ENCODE measurements around the gene PLCB4.

Gene PLCB4

DNA sequence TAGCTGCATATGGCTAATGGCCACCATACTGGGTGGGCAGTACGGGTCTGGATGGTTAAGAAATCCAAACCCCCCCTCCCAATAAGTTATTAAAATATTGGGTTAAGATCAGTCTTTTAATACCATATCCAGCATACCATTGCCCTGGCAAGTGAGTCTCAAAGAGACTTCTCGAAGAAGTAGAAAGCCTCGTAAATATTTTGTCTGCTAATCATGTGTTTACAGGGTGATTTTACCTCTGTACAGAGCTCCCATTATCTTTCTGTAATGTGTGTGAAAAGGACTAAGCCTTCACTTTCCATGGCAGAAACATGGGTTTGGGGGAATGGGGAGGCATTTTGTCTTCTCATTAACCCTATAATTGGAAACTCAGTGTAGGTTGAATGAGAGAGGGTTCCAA, 270.8 kb downstream of the PLCB4 start:
- H3K36me3 ChIP-seq (ENCODE audit: low read length), result no peaks in the 10 kb centered on the region
- no peak overlapping the region for H3K4me2 ChIP-seq (ENCODE audit: low read depth, low read length, poor library complexity, severe bottlenecking)
- H2AFZ ChIP-seq (ENCODE audit: low read depth, low read length, severe bottlenecking), result no peak overlapping the region
- no peaks in the 10 kb centered on the region for H3K9me3 ChIP-seq (ENCODE audit: insufficient read depth, low read length)
- TF ChIP-seq EZH2phosphoT487 (conservative IDR thresholded peaks at IDR 0.05; ENCODE audit: low read length) (no peak), CTCF (IDR thresholded peaks at IDR 0.05; ENCODE audit: insufficient read depth, low read length, poor library complexity, severe bottlenecking) (no peak)
- H3K27ac ChIP-seq (ENCODE audit: low read depth, low read length), result no peak overlapping the region
- H3K9ac ChIP-seq (ENCODE audit: low read length), result no peak overlapping the region
- H3K27me3 ChIP-seq (ENCODE audit: low read length), result no peaks in the 10 kb centered on the region
- no peaks in the 10 kb centered on the region for H3K79me2 ChIP-seq (ENCODE audit: insufficient read depth, low read length)
- no peaks in the 10 kb centered on the region for H3K9me2 ChIP-seq (replicated peaks; ENCODE audit: insufficient read depth, low read length)
- H3K4me3 ChIP-seq (ENCODE audit: insufficient read depth, low read length, poor library complexity, severe bottlenecking), result no peak overlapping the region
- no peaks in the 10 kb centered on the region for H4K20me1 ChIP-seq (ENCODE audit: low read depth, low read length)
- H3F3A ChIP-seq (ENCODE audit: insufficient read depth), result no peaks in the 10 kb centered on the region

DNA sequence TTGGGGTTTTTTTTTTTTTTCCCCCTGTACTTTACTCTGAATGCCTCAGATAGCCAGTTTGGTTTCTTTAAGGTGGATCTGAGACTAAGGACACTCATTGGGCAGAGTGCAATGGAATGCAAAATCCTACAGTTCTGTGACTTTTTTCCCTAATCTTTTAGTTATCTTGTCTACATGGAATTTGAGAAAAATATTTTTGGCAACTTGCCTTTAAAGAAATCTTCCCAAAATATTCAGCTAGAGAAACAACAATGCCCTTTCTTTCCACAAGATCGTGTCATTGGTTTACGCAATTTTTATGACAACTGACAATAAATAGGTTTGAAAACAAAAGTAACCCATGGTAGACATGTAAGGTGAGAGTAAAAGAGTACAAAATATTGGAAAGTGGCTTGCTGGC, 273.8 kb downstream of the PLCB4 start:
- Histone ChIP-seq H3K4me3 (ENCODE audit: insufficient read depth, low read length, poor library complexity, severe bottlenecking) (no peak overlapping the region), H3K9me2 (replicated peaks; ENCODE audit: insufficient read depth, low read length) (no peaks in the 10 kb centered on the region), H3K79me2 (ENCODE audit: insufficient read depth, low read length) (no peaks in the 10 kb centered on the region), H3K9ac (ENCODE audit: low read length) (no peak overlapping the region), H2AFZ (ENCODE audit: low read depth, low read length, severe bottlenecking) (no peak overlapping the region), H3K36me3 (ENCODE audit: low read length) (no peaks in the 10 kb centered on the region), H3K27ac (ENCODE audit: low read depth, low read length) (no peak overlapping the region), H3K9me3 (ENCODE audit: insufficient read depth, low read length) (no peaks in the 10 kb centered on the region), H3K4me2 (ENCODE audit: low read depth, low read length, poor library complexity, severe bottlenecking) (no peak overlapping the region), H3K27me3 (ENCODE audit: low read length) (no peaks in the 10 kb centered on the region), H3F3A (ENCODE audit: insufficient read depth) (no peaks in the 10 kb centered on the region), H4K20me1 (ENCODE audit: low read depth, low read length) (no peaks in the 10 kb centered on the region)
- TF ChIP-seq EZH2phosphoT487 (conservative IDR thresholded peaks at IDR 0.05; ENCODE audit: low read length) (no peak), CTCF (IDR thresholded peaks at IDR 0.05; ENCODE audit: insufficient read depth, low read length, poor library complexity, severe bottlenecking) (no peak)

- no peaks in the 10 kb centered on the region for H3K79me2 ChIP-seq (ENCODE audit: insufficient read depth, low read length)
- no peak for TF ChIP-seq CTCF (IDR thresholded peaks at IDR 0.05; ENCODE audit: insufficient read depth, low read length, poor library complexity, severe bottlenecking)
- no peaks in the 10 kb centered on the region for H3K36me3 ChIP-seq (ENCODE audit: low read length)
- H3K9ac ChIP-seq (ENCODE audit: low read length), result no peak overlapping the region
- H3K9me2 ChIP-seq (replicated peaks; ENCODE audit: insufficient read depth, low read length), result no peaks in the 10 kb centered on the region
- no peak overlapping the region for H3K27ac ChIP-seq (ENCODE audit: low read depth, low read length)
- no peaks in the 10 kb centered on the region for H3F3A ChIP-seq (ENCODE audit: insufficient read depth)
- H3K9me3 ChIP-seq (ENCODE audit: insufficient read depth, low read length), result no peaks in the 10 kb centered on the region
- H4K20me1 ChIP-seq (ENCODE audit: low read depth, low read length), result no peaks in the 10 kb centered on the region
- no peak overlapping the region for H3K4me2 ChIP-seq (ENCODE audit: low read depth, low read length, poor library complexity, severe bottlenecking)
- H3K4me3 ChIP-seq (ENCODE audit: insufficient read depth, low read length, poor library complexity, severe bottlenecking), result no peak overlapping the region
- no peak overlapping the region for H2AFZ ChIP-seq (ENCODE audit: low read depth, low read length, severe bottlenecking)
- H3K27me3 ChIP-seq (ENCODE audit: low read length), result no peaks in the 10 kb centered on the region
Measured at GRCh38 chr20:9344083-9344920, 275.4 kb downstream of the PLCB4 start.

All from SU-DHL-6 (cell line).